Activated CD4-positive, CD25-positive, alpha-beta regulatory T cell treated with anti-CD3 and anti-CD28 coated beads, Interleukin-2, amount 50 U/mL, for 72 hours (primary cell): ENCODE data around the gene TRPC6.
"Not testable (repeated sequence)": the region's sequence is repeated elsewhere in the genome, so short reads cannot be mapped to it uniquely, and the experiment has no call there.

ENCODE experiments used
- DNase-seq: peaks from one replicate; pipeline ENCODE4 v3.0.0; 2021

TRPC6 gene

GRCh38 chr11:101516546-101516945, 67.3 kb downstream of the TRPC6 start:
- DNase-seq: no peak

- DNase-seq: no peak
These were observed 72.7 kb downstream of the TRPC6 start for GRCh38 chr11:101511065-101511464.

GRCh38 chr11:101510591-101510990, 73.2 kb downstream of the TRPC6 start:
- no peak for DNase-seq

GRCh38 chr11:101509922-101510321, 73.9 kb downstream of the TRPC6 start:
- no peak for DNase-seq

- DNase-seq: no peak
These were observed 75.4 kb downstream of the TRPC6 start for GRCh38 chr11:101508370-101508769.

- DNase-seq: no peak
These were observed 84.9 kb downstream of the TRPC6 start for GRCh38 chr11:101498891-101499290.

- DNase-seq: no peak
These were observed 86.5 kb downstream of the TRPC6 start for GRCh38 chr11:101497291-101497690.

GRCh38 chr11:101487775-101488174, 96.0 kb downstream of the TRPC6 start:
- no peak for DNase-seq

- DNase-seq: no peak
These were observed 101.2 kb downstream of the TRPC6 start for GRCh38 chr11:101482556-101483124.

- no peak for DNase-seq
These were observed 105.0 kb downstream of the TRPC6 start for GRCh38 chr11:101478587-101479369.

GRCh38 chr11:101477926-101478325, 105.9 kb downstream of the TRPC6 start:
- DNase-seq: no peak

- no peak for DNase-seq
These were observed 107.6 kb downstream of the TRPC6 start for GRCh38 chr11:101476191-101476590.

GRCh38 chr11:101475699-101476098, 108.1 kb downstream of the TRPC6 start:
- DNase-seq: no peak

- no peak for DNase-seq
These were observed 109.1 kb downstream of the TRPC6 start for GRCh38 chr11:101474666-101475065.

- no peak for DNase-seq
These were observed 112.8 kb downstream of the TRPC6 start for GRCh38 chr11:101470881-101471520.

GRCh38 chr11:101470419-101470818, 113.4 kb downstream of the TRPC6 start:
- DNase-seq: no peak

GRCh38 chr11:101466352-101466751, 117.5 kb downstream of the TRPC6 start:
- DNase-seq: no peak

- DNase-seq: not testable (repeated sequence)
These were observed 119.4 kb downstream of the TRPC6 start for GRCh38 chr11:101464388-101464787.

GRCh38 chr11:101459020-101459419, 124.8 kb downstream of the TRPC6 start:
- DNase-seq: no peak

GRCh38 chr11:101458161-101458560, 125.6 kb downstream of the TRPC6 start:
- DNase-seq: no peak

GRCh38 chr11:101456812-101457211, 127.0 kb downstream of the TRPC6 start:
- no peak for DNase-seq

GRCh38 chr11:101453682-101454081, 130.1 kb downstream of the TRPC6 start:
- no peak for DNase-seq

GRCh38 chr11:101448881-101449442, 134.8 kb downstream of the TRPC6 start:
- no peak for DNase-seq

- no peak for DNase-seq
These were observed 137.1 kb downstream of the TRPC6 start for GRCh38 chr11:101446726-101447125.
